HepG2 (cell line): ENCODE results near the gene TRIM36. TPM values are rescaled to one million over a fixed set of nuclear protein-coding genes. Genes with fewer than 3 reads are reported as not detected.
A peak's percentile ranks its signal among the peaks of the same experiment; 100 is the strongest.

Experiments
- ATAC-seq: fragments of 200-7000 bp; cut with Tn5 transposase; 3 replicates; pipeline ENCODE4 v1.9.1; 2020; ENCODE audit warnings: mild to moderate bottlenecking, moderate library complexity
- BruUV-seq: library from RNA; stranded (reverse); fragments of 400-500 nt; replicated peaks from 2 replicates; lab custom pipeline; 2021; lab: Mats Ljungman, UMichigan
- CTCF ChIA-PET: fragments of 300-600 bp; formaldehyde crosslinking; extraction: SDS; loops from one replicate; lab custom pipeline; 2021; ENCODE audit warnings: low total read pairs, inconsistent platforms, low intra/inter-chr PET ratio; lab: Yijun Ruan, JAX
- POLR2A ChIA-PET: fragments of 350-600 bp; sonication (Branson Sonifier 250); formaldehyde crosslinking; loops from one replicate; lab custom pipeline; 2020; ENCODE audit warnings: antibody characterized with exemption, inconsistent platforms; lab: Yijun Ruan, JAX
- DNase-seq: peaks from one replicate; pipeline ENCODE4 v3.0.0-alpha.2; 2015; ENCODE audit warnings: low spot score
- FAIRE-seq: peaks from 3 replicates; lab custom pipeline; 2011; peaks lifted over from hg19 to GRCh38; lab: Jason Lieb, UNC
- H2AFZ ChIP-seq: one replicate; pipeline ENCODE4 v1.6.1; 2011; ENCODE audit warnings: low read length, inconsistent platforms
- H3K27ac ChIP-seq: fragments of 300-600 bp; 3 replicates; pipeline ENCODE4 v1.8.0; 2011; ENCODE audit warnings: mixed run types, mild to moderate bottlenecking, mixed read lengths, low read length, inconsistent platforms; ENCODE audit not compliant: insufficient read depth; ENCODE audit errors: extremely low read length
- H3K27me3 ChIP-seq, 2 experiments: fragments of 200-600 bp in 1 of 2; 2 replicates in 1 of 2; 3 replicates in 1 of 2; pipeline versions ENCODE4 v1.6.0 to v1.8.0; 2011; ENCODE audit warnings: low read length in 2 of 2, mild to moderate bottlenecking in 2 of 2, moderate library complexity in 2 of 2, inconsistent platforms in 1 of 2; ENCODE audit not compliant: insufficient read depth in 2 of 2, control insufficient read depth in 1 of 2
- H3K36me3 ChIP-seq, 2 experiments: fragments of 200-600 bp in 1 of 2; replicated peaks in 1 of 2; 2 replicates in 1 of 2; 3 replicates in 1 of 2; pipeline versions ENCODE4 v1.5.1 to v1.8.0; 2011; ENCODE audit warnings: low read length in 2 of 2, inconsistent platforms in 1 of 2; ENCODE audit not compliant: insufficient read depth in 2 of 2, control insufficient read depth in 1 of 2
- H3K4me1 ChIP-seq: 2 replicates; pipeline ENCODE4 v1.5.1; 2012; ENCODE audit warnings: low read length, inconsistent platforms; ENCODE audit not compliant: insufficient read depth
- H3K4me2 ChIP-seq: 2 replicates; pipeline ENCODE4 v1.6.0; 2011; ENCODE audit warnings: low read depth, low read length, inconsistent platforms
- H3K4me3 ChIP-seq, 3 experiments: fragments of 200-600 bp in 1 of 3; sonication (generic), shearing (Covaris generic) in 1 of 3; replicated peaks in 1 of 3; 2 replicates each; pipeline ENCODE4 v1.5.1; 2011 to 2016; ENCODE audit warnings: low read length in 3 of 3, inconsistent platforms in 2 of 3, low read depth in 2 of 3, mild to moderate bottlenecking in 2 of 3, control low read depth in 1 of 3, mixed read lengths in 1 of 3; ENCODE audit not compliant: insufficient read depth in 1 of 3
- H3K79me2 ChIP-seq: one replicate; pipeline ENCODE4 v1.6.1; 2011; ENCODE audit warnings: low read length, inconsistent platforms; ENCODE audit not compliant: insufficient read depth
- H3K9ac ChIP-seq: 2 replicates; pipeline ENCODE4 v1.6.0; 2011; ENCODE audit warnings: mild to moderate bottlenecking, low read depth, low read length, inconsistent platforms; ENCODE audit not compliant: insufficient read depth
- H3K9me3 ChIP-seq: 2 replicates; pipeline ENCODE4 v1.5.1; 2012; ENCODE audit warnings: mild to moderate bottlenecking, low read length
- H4K20me1 ChIP-seq: 2 replicates; pipeline ENCODE4 v1.6.0; 2011; ENCODE audit warnings: inconsistent platforms, mild to moderate bottlenecking, low read length, moderate library complexity; ENCODE audit not compliant: insufficient read depth
- CBX2 ChIP-seq, 2 experiments: fragments of 200-600 bp in 1 of 2; sonication (generic); formaldehyde crosslinking in 1 of 2; IDR thresholded peaks; 2 replicates each; pipeline versions ENCODE4 v1.7.0 to v1.8.1; 2018 to 2022; ENCODE audit warnings: low read depth in 2 of 2, low read length in 1 of 2, mild to moderate bottlenecking in 1 of 2, missing genetic modification reagents in 1 of 2
- HNRNPLL ChIP-seq: fragments of 200-400 bp; formaldehyde crosslinking; IDR thresholded peaks from 2 replicates; pipeline ENCODE4 v1.6.1; 2017; ENCODE audit warnings: mild to moderate bottlenecking, low read depth, low read length; ENCODE audit not compliant: poor library complexity, severe bottlenecking
- RNF2 ChIP-seq: fragments of 450-650 bp; conservative IDR thresholded peaks from 2 replicates; pipeline ENCODE4 v1.6.1; 2016; ENCODE audit warnings: low read depth
- SALL1 ChIP-seq: sonication (generic); formaldehyde crosslinking; IDR thresholded peaks from 2 replicates; pipeline ENCODE4 v1.8.0; 2022; ENCODE audit warnings: mild to moderate bottlenecking, missing genetic modification reagents
- SCMH1 ChIP-seq: sonication (generic); formaldehyde crosslinking; IDR thresholded peaks from 2 replicates; pipeline ENCODE4 v1.9.0; 2021; ENCODE audit warnings: missing genetic modification reagents, mild to moderate bottlenecking, borderline replicate concordance
- ZMYM2 ChIP-seq: sonication (generic); formaldehyde crosslinking; IDR thresholded peaks from 2 replicates; pipeline ENCODE4 v1.8.0; 2022; ENCODE audit warnings: mild to moderate bottlenecking, missing genetic modification reagents
- ZMYM4 ChIP-seq: sonication (generic); formaldehyde crosslinking; IDR thresholded peaks from 2 replicates; pipeline ENCODE4 v1.8.1; 2023; ENCODE audit warnings: mild to moderate bottlenecking, missing genetic modification reagents
- ZNF564 ChIP-seq: sonication (generic); formaldehyde crosslinking; IDR thresholded peaks from 2 replicates; pipeline ENCODE4 v1.8.1; 2023; ENCODE audit warnings: mild to moderate bottlenecking, missing genetic modification reagents
- ZNF605 ChIP-seq: sonication (generic); formaldehyde crosslinking; IDR thresholded peaks from 2 replicates; pipeline ENCODE4 v1.8.0; 2022; ENCODE audit warnings: mild to moderate bottlenecking, missing genetic modification reagents
- ZNF775 ChIP-seq: sonication (generic); formaldehyde crosslinking; IDR thresholded peaks from 2 replicates; pipeline ENCODE4 v1.4.0; 2020; ENCODE audit warnings: missing genetic modification reagents, mild to moderate bottlenecking, moderate library complexity, borderline replicate concordance
- ZNF776 ChIP-seq: sonication (generic); formaldehyde crosslinking; IDR thresholded peaks from 2 replicates; pipeline ENCODE4 v1.4.0; 2020; ENCODE audit warnings: mild to moderate bottlenecking, missing genetic modification reagents
- WGBS: methylation state at CpG from one replicate; pipeline ENCODE4 v1.1.6; 2017; ENCODE audit warnings: low lambda C conversion rate; 5-methylcytosine and 5-hydroxymethylcytosine counted together
- in situ Hi-C: cut with HindIII; loops from 2 replicates; pipeline ENCODE4 v1.10.0; 2017; ENCODE audit warnings: low pct_unique_long_range_greater_than_20kb; ENCODE audit not compliant: extremely low pct_ligation_motif_present
- intact Hi-C: fragments of 100-400 bp; cut with micrococcal nuclease; formaldehyde crosslinking; loops from one replicate; pipeline ENCODE4 v1.10.0; 2022; ENCODE audit not compliant: unreplicated experiment
- polyA plus RNA-seq, 8 experiments: library from polyadenylated mRNA; depleted of rRNA in 3 of 8; stranded (reverse) in 7 of 8; unstranded in 1 of 8; fragments of >200 nt; fragmentation: Illumina TruSeq in 4 of 8; extraction: Trizol in 4 of 8; gene quantifications; 2 replicates each; pipeline versions ENCODE4 v1.2.1 to v1.2.3, GENCODE V29; 2011 to 2016; ENCODE audit warnings: low read depth in 4 of 8, missing spikeins in 1 of 8, mixed read lengths in 1 of 8; ENCODE audit not compliant: insufficient read depth in 1 of 8
- total RNA-seq, 5 experiments: library from RNA; depleted of rRNA; stranded (reverse); fragments of >200 nt; fragmentation: Illumina TruSeq; extraction: Trizol; gene quantifications; 2 replicates each; pipeline ENCODE4 v1.2.3, GENCODE V29; 2016; ENCODE audit warnings: low read depth in 1 of 5
- TF ChIP-seq, protein P1 (sequence below): sonication (generic); formaldehyde crosslinking; IDR thresholded peaks from 2 replicates; pipeline ENCODE4 v1.4.0; 2020; ENCODE audit warnings: low read depth, mild to moderate bottlenecking, missing genetic modification reagents
- TF ChIP-seq, protein P2 (sequence below): sonication (generic); formaldehyde crosslinking; IDR thresholded peaks from 2 replicates; pipeline ENCODE4 v1.4.0; 2020; ENCODE audit warnings: mild to moderate bottlenecking, missing genetic modification reagents
- TF ChIP-seq, protein P3 (sequence below), 2 experiments: sonication (generic) in 1 of 2; formaldehyde crosslinking in 1 of 2; IDR thresholded peaks; 2 replicates each; pipeline versions ENCODE4 v1.4.0 to v1.6.1; 2018 to 2020; ENCODE audit warnings: missing genetic modification reagents in 2 of 2, borderline replicate concordance in 1 of 2, low read depth in 1 of 2, mild to moderate bottlenecking in 1 of 2, missing biosample characterization in 1 of 2
- TF ChIP-seq, protein P4 (sequence below): sonication (generic); formaldehyde crosslinking; IDR thresholded peaks from 2 replicates; pipeline ENCODE4 v1.4.0; 2020; ENCODE audit warnings: missing genetic modification reagents

TRIM36 gene
- total and polyA plus RNA-seq, 2 of the 13 experiments (the other 11 are each of a cell fraction or from before 2014, with no cell fraction given) = 1.7 to 2.4 TPM

DNA sequence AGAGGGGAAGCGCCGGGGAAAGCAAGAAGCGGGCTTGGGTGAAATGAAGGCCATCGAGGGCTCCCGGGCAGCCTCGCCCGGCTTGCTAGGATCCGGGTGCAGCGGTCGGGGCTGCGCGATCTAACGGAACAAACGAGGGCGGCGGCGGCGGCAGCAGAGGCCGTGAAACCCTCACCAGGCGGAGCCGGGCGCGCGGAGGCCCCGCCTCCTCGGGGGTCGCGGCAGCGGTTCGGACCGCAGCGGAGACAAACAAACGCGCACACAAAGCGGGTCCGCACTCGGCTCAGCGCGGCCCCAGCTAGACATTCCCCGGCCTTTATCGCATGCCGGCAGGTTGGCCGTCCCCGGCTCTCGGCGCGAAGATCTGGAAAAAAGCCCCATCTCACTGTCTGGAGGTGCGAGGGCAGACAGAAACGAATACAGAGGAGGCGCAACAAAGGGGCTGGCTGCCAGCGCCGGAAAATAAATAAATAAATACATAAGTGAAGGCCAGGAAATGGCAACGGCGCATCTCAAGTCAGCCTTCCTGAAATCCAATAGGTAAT, 10.5 kb upstream of the TRIM36 start:
- peak; percentile 88 for ATAC-seq
- in situ Hi-C loops = no loop called here
- H3K27ac ChIP-seq = no peak overlapping the region
- H3K4me3 ChIP-seq = peak overlapping the region; percentile 46 to 69 (median 50)
- no TSS peak for BruUV-seq
- POLR2A ChIA-PET = no interaction called here
- intact Hi-C loops = loop anchor here (5.0 kb wide), 1 partner anchor 62 kb away; no protein-coding TSS in a partner anchor
- H2AFZ ChIP-seq = no peak overlapping the region
- no peaks in the 10 kb centered on the region for H3K79me2 ChIP-seq
- no peak overlapping the region for H3K9ac ChIP-seq
- peaks cover 5% of the 10 kb centered on the region; the same call in 1 of the 2 replicates for H3K4me1 ChIP-seq
- peaks cover 3 to 54% of the 10 kb centered on the region in 2 experiments for H3K27me3 ChIP-seq
- no peak for FAIRE-seq
- no peak for DNase-seq
- 6% methylated on average over 32 of the region's 54 CpGs for WGBS
- no peaks in the 10 kb centered on the region for H3K9me3 ChIP-seq
- no peaks in the 10 kb centered on the region for H3K36me3 ChIP-seq
- H3K4me2 ChIP-seq = peak overlapping the region; percentile 83
- no peaks in the 10 kb centered on the region for H4K20me1 ChIP-seq
- CTCF ChIA-PET = no interaction called here
- TF ChIP-seq, protein P1, sequence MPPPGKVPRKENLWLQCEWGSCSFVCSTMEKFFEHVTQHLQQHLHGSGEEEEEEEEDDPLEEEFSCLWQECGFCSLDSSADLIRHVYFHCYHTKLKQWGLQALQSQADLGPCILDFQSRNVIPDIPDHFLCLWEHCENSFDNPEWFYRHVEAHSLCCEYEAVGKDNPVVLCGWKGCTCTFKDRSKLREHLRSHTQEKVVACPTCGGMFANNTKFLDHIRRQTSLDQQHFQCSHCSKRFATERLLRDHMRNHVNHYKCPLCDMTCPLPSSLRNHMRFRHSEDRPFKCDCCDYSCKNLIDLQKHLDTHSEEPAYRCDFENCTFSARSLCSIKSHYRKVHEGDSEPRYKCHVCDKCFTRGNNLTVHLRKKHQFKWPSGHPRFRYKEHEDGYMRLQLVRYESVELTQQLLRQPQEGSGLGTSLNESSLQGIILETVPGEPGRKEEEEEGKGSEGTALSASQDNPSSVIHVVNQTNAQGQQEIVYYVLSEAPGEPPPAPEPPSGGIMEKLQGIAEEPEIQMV (CRISPR knock-in tag) = peak; percentile 51; the same call in 1 of the 2 replicates
- TF ChIP-seq SCMH1 (CRISPR knock-in tag) (peak; percentile 80; the same call in 1 of the 2 replicates), CBX2 (IDR thresholded peaks at IDR 0.05; ENCODE audit: low read depth, low read length) (peak; percentile 95; the same call in 1 of the 2 replicates), CBX2 (CRISPR knock-in tag; IDR thresholded peaks at IDR 0.05; ENCODE audit: low read depth) (peak; percentile 93), ZMYM2 (CRISPR knock-in tag) (no peak), ZNF564 (no peak), SALL1 (CRISPR knock-in tag) (peak; percentile 24; the same call in 1 of the 2 replicates), RNF2 (peak; percentile 88), ZNF605 (CRISPR knock-in tag) (0 out of 2 replicates have a peak, but pooled peaks have one; percentile 36), ZNF775 (CRISPR knock-in tag) (no peak), ZMYM4 (CRISPR knock-in tag) (peak; percentile 25; the same call in 1 of the 2 replicates), HNRNPLL (peak; percentile 39), ZNF776 (peak; percentile 62; the same call in 1 of the 2 replicates)
- TF ChIP-seq, protein P2, sequence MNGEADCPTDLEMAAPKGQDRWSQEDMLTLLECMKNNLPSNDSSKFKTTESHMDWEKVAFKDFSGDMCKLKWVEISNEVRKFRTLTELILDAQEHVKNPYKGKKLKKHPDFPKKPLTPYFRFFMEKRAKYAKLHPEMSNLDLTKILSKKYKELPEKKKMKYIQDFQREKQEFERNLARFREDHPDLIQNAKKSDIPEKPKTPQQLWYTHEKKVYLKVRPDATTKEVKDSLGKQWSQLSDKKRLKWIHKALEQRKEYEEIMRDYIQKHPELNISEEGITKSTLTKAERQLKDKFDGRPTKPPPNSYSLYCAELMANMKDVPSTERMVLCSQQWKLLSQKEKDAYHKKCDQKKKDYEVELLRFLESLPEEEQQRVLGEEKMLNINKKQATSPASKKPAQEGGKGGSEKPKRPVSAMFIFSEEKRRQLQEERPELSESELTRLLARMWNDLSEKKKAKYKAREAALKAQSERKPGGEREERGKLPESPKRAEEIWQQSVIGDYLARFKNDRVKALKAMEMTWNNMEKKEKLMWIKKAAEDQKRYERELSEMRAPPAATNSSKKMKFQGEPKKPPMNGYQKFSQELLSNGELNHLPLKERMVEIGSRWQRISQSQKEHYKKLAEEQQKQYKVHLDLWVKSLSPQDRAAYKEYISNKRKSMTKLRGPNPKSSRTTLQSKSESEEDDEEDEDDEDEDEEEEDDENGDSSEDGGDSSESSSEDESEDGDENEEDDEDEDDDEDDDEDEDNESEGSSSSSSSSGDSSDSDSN (CRISPR knock-in tag) = peak; percentile 62; the same call in 1 of the 2 replicates
- TF ChIP-seq, protein P3, sequence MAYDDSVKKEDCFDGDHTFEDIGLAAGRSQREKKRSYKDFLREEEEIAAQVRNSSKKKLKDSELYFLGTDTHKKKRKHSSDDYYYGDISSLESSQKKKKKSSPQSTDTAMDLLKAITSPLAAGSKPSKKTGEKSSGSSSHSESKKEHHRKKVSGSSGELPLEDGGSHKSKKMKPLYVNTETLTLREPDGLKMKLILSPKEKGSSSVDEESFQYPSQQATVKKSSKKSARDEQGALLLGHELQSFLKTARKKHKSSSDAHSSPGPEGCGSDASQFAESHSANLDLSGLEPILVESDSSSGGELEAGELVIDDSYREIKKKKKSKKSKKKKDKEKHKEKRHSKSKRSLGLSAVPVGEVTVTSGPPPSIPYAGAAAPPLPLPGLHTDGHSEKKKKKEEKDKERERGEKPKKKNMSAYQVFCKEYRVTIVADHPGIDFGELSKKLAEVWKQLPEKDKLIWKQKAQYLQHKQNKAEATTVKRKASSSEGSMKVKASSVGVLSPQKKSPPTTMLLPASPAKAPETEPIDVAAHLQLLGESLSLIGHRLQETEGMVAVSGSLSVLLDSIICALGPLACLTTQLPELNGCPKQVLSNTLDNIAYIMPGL (CRISPR knock-in tag; IDR thresholded peaks at IDR 0.05; ENCODE audit: borderline replicate concordance in 1 of 2, low read depth in 1 of 2) = 0 out of 4 replicates have a peak, but pooled peaks of 1 of the 2 experiments have one; percentile 29
- TF ChIP-seq, protein P4, sequence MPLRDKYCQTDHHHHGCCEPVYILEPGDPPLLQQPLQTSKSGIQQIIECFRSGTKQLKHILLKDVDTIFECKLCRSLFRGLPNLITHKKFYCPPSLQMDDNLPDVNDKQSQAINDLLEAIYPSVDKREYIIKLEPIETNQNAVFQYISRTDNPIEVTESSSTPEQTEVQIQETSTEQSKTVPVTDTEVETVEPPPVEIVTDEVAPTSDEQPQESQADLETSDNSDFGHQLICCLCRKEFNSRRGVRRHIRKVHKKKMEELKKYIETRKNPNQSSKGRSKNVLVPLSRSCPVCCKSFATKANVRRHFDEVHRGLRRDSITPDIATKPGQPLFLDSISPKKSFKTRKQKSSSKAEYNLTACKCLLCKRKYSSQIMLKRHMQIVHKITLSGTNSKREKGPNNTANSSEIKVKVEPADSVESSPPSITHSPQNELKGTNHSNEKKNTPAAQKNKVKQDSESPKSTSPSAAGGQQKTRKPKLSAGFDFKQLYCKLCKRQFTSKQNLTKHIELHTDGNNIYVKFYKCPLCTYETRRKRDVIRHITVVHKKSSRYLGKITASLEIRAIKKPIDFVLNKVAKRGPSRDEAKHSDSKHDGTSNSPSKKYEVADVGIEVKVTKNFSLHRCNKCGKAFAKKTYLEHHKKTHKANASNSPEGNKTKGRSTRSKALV (CRISPR knock-in tag) = 0 out of 2 replicates have a peak, but pooled peaks have one; percentile 20
